Measurements from ENCODE around the gene DENND2C.
A peak's percentile ranks its signal among the peaks of the same experiment; 100 is the strongest.

The DENND2C gene

GRCh38 chr1:114676115-114676514, 6.3 kb upstream of the DENND2C start:
- H3K27ac ChIP-seq (ENCODE audit: low read length): no peak overlapping the region
- no peaks in the 10 kb centered on the region for H3K36me3 ChIP-seq (replicated peaks; ENCODE audit: insufficient read depth, low read length)
- no peak overlapping the region for H3K9ac ChIP-seq (ENCODE audit: low read length)
- no peak for DNase-seq
- no peaks in the 10 kb centered on the region for H3K9me3 ChIP-seq (replicated peaks; ENCODE audit: insufficient read depth, low read length)
- peaks cover 10% of the 10 kb centered on the region for H3K4me1 ChIP-seq (ENCODE audit: low read length)
- H3K4me3 ChIP-seq (ENCODE audit: low read length): no peak overlapping the region
- H4K20me1 ChIP-seq (ENCODE audit: insufficient read depth, low read length): no peaks in the 10 kb centered on the region
- no peaks in the 10 kb centered on the region for H3K79me2 ChIP-seq (ENCODE audit: low read length)
- H3K27me3 ChIP-seq (replicated peaks; ENCODE audit: insufficient read depth, low read length): no peaks in the 10 kb centered on the region
- no peaks in the 10 kb centered on the region for H3K9me2 ChIP-seq (replicated peaks; ENCODE audit: insufficient read depth, low read length)
- H3F3A ChIP-seq (ENCODE audit: insufficient read depth, low read length): peaks cover 8% of the 10 kb centered on the region
- H3K4me2 ChIP-seq (ENCODE audit: low read depth, low read length): no peak overlapping the region
- no peak overlapping the region for H2AFZ ChIP-seq (ENCODE audit: low read length)
- TF ChIP-seq EZH2phosphoT487 (IDR thresholded peaks at IDR 0.05; ENCODE audit: low read length) (no peak), CTCF (IDR thresholded peaks at IDR 0.05; ENCODE audit: low read length) (no peak), EZH2 (optimal IDR thresholded peaks at IDR 0.05; ENCODE audit: low read depth, low read length) (no peak)

GRCh38 chr1:114671939-114672275, 2.1 kb upstream of the DENND2C start:
- Histone ChIP-seq H3K9me3 (replicated peaks; ENCODE audit: insufficient read depth, low read length) (no peaks in the 10 kb centered on the region), H3K36me3 (replicated peaks; ENCODE audit: insufficient read depth, low read length) (no peaks in the 10 kb centered on the region), H3K27ac (ENCODE audit: low read length) (peak overlapping the region; percentile 83), H3K4me1 (ENCODE audit: low read length) (peaks cover 10% of the 10 kb centered on the region), H3K4me2 (ENCODE audit: low read depth, low read length) (peak overlapping the region; percentile 55; the same call in 1 of the 2 replicates), H3K4me3 (ENCODE audit: low read length) (peak overlapping the region; percentile 15; the same call in 1 of the 2 replicates), H3K27me3 (replicated peaks; ENCODE audit: insufficient read depth, low read length) (no peaks in the 10 kb centered on the region), H3K79me2 (ENCODE audit: low read length) (peaks cover 26% of the 10 kb centered on the region), H2AFZ (ENCODE audit: low read length) (0 out of 2 replicates have a peak overlapping the region, but pooled peaks have one; percentile 42), H3K9ac (ENCODE audit: low read length) (peak overlapping the region; percentile 40), H3K9me2 (replicated peaks; ENCODE audit: insufficient read depth, low read length) (no peaks in the 10 kb centered on the region), H4K20me1 (ENCODE audit: insufficient read depth, low read length) (no peaks in the 10 kb centered on the region), H3F3A (ENCODE audit: insufficient read depth, low read length) (peaks cover 21% of the 10 kb centered on the region)
- DNase-seq: peak; percentile 14
- TF ChIP-seq EZH2phosphoT487 (IDR thresholded peaks at IDR 0.05; ENCODE audit: low read length) (no peak), CTCF (IDR thresholded peaks at IDR 0.05; ENCODE audit: low read length) (no peak), EZH2 (optimal IDR thresholded peaks at IDR 0.05; ENCODE audit: low read depth, low read length) (no peak)

GRCh38 chr1:114671011-114671938, 1.4 kb upstream of the DENND2C start:
- Histone ChIP-seq H3K4me3 (ENCODE audit: low read length) (peak overlapping the region; percentile 15; the same call in 1 of the 2 replicates), H3K9me3 (replicated peaks; ENCODE audit: insufficient read depth, low read length) (no peaks in the 10 kb centered on the region), H3F3A (ENCODE audit: insufficient read depth, low read length) (peaks cover 21% of the 10 kb centered on the region), H2AFZ (ENCODE audit: low read length) (0 out of 2 replicates have a peak overlapping the region, but pooled peaks have one; percentile 42), H4K20me1 (ENCODE audit: insufficient read depth, low read length) (no peaks in the 10 kb centered on the region), H3K9me2 (replicated peaks; ENCODE audit: insufficient read depth, low read length) (no peaks in the 10 kb centered on the region), H3K79me2 (ENCODE audit: low read length) (peaks cover 33% of the 10 kb centered on the region), H3K27ac (ENCODE audit: low read length) (peak overlapping the region; percentile 83), H3K9ac (ENCODE audit: low read length) (peak overlapping the region; percentile 40; the same call in 1 of the 2 replicates), H3K27me3 (replicated peaks; ENCODE audit: insufficient read depth, low read length) (no peaks in the 10 kb centered on the region), H3K36me3 (replicated peaks; ENCODE audit: insufficient read depth, low read length) (no peaks in the 10 kb centered on the region), H3K4me2 (ENCODE audit: low read depth, low read length) (peak overlapping the region; percentile 55), H3K4me1 (ENCODE audit: low read length) (peaks cover 10% of the 10 kb centered on the region)
- no peak for TF ChIP-seq EZH2 (optimal IDR thresholded peaks at IDR 0.05; ENCODE audit: low read depth, low read length)
- no peak for TF ChIP-seq EZH2phosphoT487 (IDR thresholded peaks at IDR 0.05; ENCODE audit: low read length)
- TF ChIP-seq CTCF (IDR thresholded peaks at IDR 0.05; ENCODE audit: low read length): peak; percentile 34
- DNase-seq: peak; percentile 10

All from MM.1S (cell line).